Activated CD8-positive, alpha-beta memory T cell treated with anti-CD3 and anti-CD28 coated beads, Interleukin-2, amount 50 U/mL, for 4 hours (primary cell): ENCODE measurements around the gene LRRC4B.
"Not testable (repeated sequence)": the region's sequence is repeated elsewhere in the genome, so short reads cannot be mapped to it uniquely, and the experiment has no call there.

Source experiments
- DNase-seq: peaks from one replicate; pipeline ENCODE4 v3.0.0-alpha.2; 2020

LRRC4B gene

GRCh38 chr19:50551034-50551714 is 17.1 kb downstream of the LRRC4B start:
- no peak for DNase-seq

- no peak for DNase-seq
Measured at GRCh38 chr19:50550594-50550966, 17.7 kb downstream of the LRRC4B start.

- no peak for DNase-seq
Measured at GRCh38 chr19:50549927-50550593, 18.2 kb downstream of the LRRC4B start.

- no peak for DNase-seq
Measured at GRCh38 chr19:50549059-50549926, 18.9 kb downstream of the LRRC4B start.

DNA sequence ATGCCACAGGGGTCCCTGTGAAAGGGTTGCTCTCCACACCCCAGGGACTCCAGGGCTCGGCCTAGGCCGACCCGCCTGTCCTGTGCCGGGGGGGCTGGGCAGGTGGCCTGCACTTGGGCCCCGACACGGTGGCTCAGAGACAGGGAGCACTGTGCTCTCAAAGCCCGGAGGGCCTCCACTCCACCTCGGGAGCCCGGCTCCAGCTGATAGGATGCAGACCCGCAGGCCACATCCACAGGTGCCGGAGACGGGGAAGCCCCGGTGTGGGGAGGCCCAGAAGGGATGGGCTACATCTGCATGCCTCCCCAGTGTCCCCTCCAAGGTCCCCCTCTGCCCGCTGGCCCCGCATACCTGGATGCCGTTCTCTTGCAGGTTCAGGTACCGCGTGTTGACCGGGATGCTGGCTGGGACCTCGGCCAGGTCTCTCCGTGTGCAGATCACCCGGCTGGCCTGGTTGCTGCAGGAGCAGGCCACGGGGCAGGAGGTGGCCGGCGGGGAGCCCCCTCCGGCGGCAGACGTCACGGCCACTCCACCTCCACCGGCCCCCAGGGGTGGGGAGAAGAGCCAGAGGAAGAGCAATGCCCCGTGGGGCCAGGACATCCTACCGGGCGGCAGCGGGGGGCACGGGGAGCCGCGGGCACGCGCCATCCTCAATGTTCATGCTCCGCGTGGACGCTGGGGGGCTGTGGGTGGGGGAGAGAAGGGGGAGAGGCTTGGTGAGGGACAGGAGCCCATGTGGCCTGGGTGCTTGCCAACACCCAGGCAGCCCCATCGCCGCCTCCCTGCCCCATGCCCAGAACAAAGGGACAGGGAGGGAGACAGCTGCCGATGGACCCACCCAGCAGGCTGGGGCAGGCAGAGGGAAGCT is 19.8 kb downstream of the LRRC4B start:
- no peak for DNase-seq

DNA sequence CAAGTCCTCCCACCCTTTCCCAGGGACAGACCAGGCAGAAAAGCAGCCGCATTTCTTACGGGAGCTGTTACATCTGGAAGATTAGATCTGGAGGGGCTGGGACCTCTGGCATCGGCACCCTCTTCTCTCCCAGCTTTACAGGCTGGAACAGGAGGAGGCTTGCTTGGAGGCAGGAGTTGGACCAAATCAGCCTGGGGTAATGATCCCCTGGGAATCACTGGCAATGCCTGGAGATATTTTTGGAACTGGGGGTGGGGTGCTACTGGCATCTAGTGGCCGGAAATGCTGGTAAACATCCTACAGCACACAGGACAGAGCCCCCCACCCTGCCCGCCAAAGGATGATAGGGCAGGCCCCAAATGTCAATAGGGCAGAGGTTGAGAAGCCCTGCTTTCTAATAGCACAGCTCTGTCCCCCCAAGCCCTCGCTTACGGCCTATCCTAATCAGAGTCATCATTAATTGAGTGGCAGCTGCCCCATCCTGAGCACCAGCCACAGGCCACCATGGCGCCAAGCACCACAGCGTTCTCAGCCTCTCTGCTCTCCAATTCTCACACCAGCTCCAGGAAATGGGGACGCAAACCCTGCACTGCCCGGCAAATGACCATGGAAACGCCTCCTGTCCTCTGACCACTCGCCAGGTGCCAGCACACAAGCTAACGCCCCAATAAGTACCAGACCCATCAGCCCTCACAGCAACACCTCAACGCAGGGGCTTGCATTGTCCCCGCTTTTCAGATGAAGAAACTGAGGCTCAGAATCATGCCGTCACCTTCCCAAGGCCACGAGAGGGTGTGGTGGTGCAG is 20.6 kb downstream of the LRRC4B start:
- DNase-seq, result no peak

- no peak for DNase-seq
Measured at GRCh38 chr19:50546527-50547221, 21.6 kb downstream of the LRRC4B start.

DNA sequence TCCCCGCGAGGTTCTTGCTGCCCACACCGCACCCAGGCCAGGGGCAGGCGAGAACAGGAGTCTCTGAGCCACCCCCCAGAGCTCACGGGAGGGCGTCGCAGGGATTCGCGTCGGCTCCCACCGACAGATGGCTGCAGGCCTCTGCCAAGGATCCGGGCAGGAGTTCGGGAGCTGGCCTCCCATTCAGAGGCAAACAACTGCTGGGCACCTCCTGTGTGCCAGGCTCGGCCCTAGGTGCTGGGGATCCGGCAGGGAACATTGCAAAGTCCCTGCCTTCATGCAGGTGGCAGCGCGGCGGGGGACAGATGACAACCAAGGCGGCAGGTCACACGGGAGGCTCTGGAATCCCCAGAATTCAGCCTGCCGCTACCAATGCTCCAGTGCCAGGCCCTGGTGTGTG is 25.3 kb downstream of the LRRC4B start:
- DNase-seq, result no peak

GRCh38 chr19:50537769-50538230 is 30.4 kb downstream of the LRRC4B start:
- DNase-seq, result peak; percentile 61

- no peak for DNase-seq
Measured at GRCh38 chr19:50537306-50537685, 30.9 kb downstream of the LRRC4B start.

DNA sequence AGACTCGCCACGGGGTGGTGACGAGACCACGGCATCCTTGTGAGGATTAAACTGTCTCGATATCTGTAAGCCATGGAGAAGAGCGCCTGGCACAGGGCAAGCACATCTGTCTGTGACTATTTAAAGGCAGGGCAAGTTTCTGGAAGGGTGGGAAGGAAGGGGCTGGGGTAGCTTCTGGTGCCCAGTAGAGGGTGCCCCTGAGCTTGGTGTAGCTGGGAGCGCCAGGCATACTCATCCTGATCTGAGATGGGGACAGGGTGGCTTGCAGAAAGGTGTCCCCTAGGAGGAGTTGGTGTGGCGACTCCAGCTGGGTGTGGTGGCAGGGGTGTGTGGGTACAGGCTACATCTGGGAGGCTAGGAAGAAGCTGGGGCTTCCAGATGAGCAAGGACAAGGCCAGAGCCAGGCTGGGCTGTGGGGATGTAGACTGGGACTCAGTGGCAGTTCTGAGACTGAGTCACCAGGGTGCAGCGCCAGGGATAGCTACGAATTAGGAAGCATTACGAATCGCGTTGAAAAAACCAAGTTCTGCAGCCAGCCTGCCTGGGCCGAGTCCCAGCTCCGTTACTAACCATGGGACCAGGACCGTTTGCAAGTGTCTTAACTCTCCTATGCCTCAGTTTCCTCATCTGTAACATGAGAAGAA is 31.5 kb downstream of the LRRC4B start:
- DNase-seq, result no peak

DNA sequence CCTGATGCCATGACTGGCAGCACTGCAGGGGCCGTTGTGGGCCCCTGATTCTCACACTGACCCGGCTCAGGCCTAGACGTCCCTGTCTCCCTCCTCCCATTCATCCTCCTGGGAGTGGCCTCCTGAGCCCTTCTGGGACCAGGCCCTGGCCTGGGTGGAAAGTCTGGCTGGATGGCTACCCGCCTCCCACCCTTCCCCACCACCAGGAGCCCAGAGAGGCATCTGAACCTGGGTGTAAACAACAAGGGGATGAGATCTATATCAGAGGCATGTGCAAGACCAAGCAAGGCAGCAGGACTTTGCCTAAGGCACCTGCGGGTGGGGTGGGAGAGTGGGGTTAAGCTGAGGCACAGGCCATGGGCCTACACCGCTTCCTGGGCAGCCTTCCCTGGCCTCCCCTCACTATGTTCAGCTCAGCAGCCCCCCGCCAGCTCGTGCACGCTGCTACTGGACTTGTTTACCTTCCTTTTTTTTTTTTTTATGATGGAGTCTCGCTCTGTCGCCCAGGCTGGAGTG is 32.5 kb downstream of the LRRC4B start:
- DNase-seq, result no peak

DNA sequence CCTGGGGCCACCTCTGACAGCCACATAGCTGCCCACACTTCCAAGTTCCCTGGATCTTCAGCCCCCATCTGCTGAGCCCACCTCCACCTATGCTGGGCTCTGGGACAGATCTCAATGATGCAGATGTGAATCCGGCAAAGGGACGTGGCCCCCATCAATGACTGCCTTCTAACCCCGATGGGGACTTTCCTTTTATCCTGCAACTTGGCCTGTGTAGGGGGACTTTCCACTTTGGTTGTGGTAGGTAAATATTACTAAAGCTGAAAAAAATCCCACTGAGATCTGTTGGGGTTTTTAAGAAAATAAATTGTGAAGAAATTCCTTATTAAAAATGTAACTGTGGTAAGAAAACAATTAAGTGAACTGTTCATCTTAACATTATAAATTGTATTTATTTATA is 33.8 kb downstream of the LRRC4B start:
- DNase-seq, result no peak

DNA sequence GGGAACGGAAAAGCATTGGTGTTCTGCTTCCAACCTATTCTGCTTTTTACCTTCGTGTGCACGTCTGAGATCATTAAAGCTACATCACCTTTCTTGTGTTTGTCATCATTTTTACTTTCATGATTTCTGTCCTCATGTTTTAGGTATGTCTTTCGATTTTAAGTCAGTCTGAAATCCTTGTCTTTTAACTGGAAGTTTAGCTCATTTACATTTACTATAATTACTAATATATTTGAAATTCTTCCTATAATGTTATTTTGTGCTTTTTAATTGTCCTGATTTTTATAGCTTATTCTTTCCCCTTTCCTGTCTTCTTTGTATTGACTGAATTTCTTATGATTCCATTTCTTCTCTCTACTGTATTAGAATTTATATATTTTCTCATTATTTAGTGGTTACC is 35.3 kb downstream of the LRRC4B start:
- no peak for DNase-seq

GRCh38 chr19:50531171-50531612 is 37.0 kb downstream of the LRRC4B start:
- no peak for DNase-seq

GRCh38 chr19:50528052-50528451 is 40.2 kb downstream of the LRRC4B start:
- DNase-seq, result not testable (repeated sequence)

DNA sequence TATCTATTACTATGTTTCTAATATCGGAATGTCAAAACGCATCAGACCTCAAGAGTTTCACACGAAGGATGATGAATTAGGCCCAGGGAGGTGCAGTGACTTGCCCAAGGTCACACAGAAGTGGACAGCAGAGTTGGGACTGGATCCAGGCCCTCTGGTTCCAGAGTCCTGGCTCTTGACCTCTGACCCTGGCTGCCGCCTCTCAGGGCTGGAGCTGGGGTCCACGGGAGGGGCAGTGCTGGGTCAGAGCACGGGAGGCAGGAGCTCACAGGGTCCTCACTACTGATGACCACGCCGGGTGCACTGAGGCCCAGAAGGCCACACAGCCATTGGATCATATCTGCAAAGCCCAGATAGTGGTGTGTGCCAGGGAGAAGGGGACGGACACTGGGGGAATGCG is 45.4 kb downstream of the LRRC4B start:
- no peak for DNase-seq

GRCh38 chr19:50520822-50521465 is 47.3 kb downstream of the LRRC4B start:
- no peak for DNase-seq

- DNase-seq, result no peak
Measured at GRCh38 chr19:50519006-50519575, 49.1 kb downstream of the LRRC4B start.
